ENCODE data around the gene CLPTM1L.
"Not testable (repeated sequence)": the region's sequence is repeated elsewhere in the genome, so short reads cannot be mapped to it uniquely, and the experiment has no call there.

CLPTM1L gene

GRCh38 chr5:1362242-1363015, 17.5 kb upstream of the CLPTM1L start:
- Histone ChIP-seq H3K4me1 (ENCODE audit: control insufficient read depth, insufficient read depth, low read depth, low read length) (no peaks in the 10 kb centered on the region), H3K79me1 (replicated peaks; ENCODE audit: low read length, poor library complexity, severe bottlenecking) (no peaks in the 10 kb centered on the region), H3K9me3 (ENCODE audit: control insufficient read depth, low read length) (no peaks in the 10 kb centered on the region), H4K91ac (ENCODE audit: low read length) (no peak overlapping the region), H3K36me3 (ENCODE audit: control insufficient read depth in 1 of 2, insufficient read depth in 2 of 2, low read depth in 1 of 2, low read length in 2 of 2) (no peaks in the 10 kb centered on the region), H3K27me3 (ENCODE audit: control insufficient read depth in 1 of 2, insufficient read depth in 1 of 2, low read length in 2 of 2) (peaks cover 40 to 90% of the 10 kb centered on the region in 2 experiments), H3K23ac (ENCODE audit: low read length in 2 of 2) (no peak overlapping the region), H3K4me3 (ENCODE audit: insufficient read depth in 1 of 2, low read depth in 1 of 2, low read length in 2 of 2) (no peak overlapping the region), H3K9ac (ENCODE audit: low read length) (no peak overlapping the region), H4K8ac (ENCODE audit: low read length) (no peak overlapping the region), H2BK5ac (ENCODE audit: low read depth, low read length, poor library complexity, severe bottlenecking) (no peak overlapping the region), H2BK15ac (ENCODE audit: low read depth, poor library complexity, severe bottlenecking) (no peak overlapping the region), H2AFZ (ENCODE audit: low read depth, low read length) (no peak overlapping the region), H3K27ac (ENCODE audit: low read length, poor library complexity, severe bottlenecking) (no peak overlapping the region), H3K14ac (ENCODE audit: low read length in 2 of 2) (no peak overlapping the region), H3K4ac (ENCODE audit: low read depth in 1 of 2, low read length in 2 of 2) (no peak overlapping the region), H3K4me2 (ENCODE audit: low read length, poor library complexity, severe bottlenecking) (no peak overlapping the region), H2BK12ac (ENCODE audit: low read length in 2 of 2) (no peak overlapping the region), H3K18ac (ENCODE audit: low read depth in 1 of 2, low read length in 2 of 2) (no peak overlapping the region), H2BK120ac (ENCODE audit: low read depth, low read length) (no peak overlapping the region), H2AK5ac (ENCODE audit: low read length, severe bottlenecking) (no peak overlapping the region)
- no peak for DNase-seq
- 89% methylated on average over 25 of the region's 29 CpGs for WGBS

- Histone ChIP-seq H2BK15ac (ENCODE audit: low read depth, poor library complexity, severe bottlenecking) (no peak overlapping the region), H3K14ac (ENCODE audit: low read length in 2 of 2) (no peak overlapping the region), H3K27ac (ENCODE audit: low read length, poor library complexity, severe bottlenecking) (no peak overlapping the region), H2BK120ac (ENCODE audit: low read depth, low read length) (no peak overlapping the region), H2AFZ (ENCODE audit: low read depth, low read length) (no peak overlapping the region), H3K27me3 (ENCODE audit: control insufficient read depth in 1 of 2, insufficient read depth in 1 of 2, low read length in 2 of 2) (peaks cover 34 to 93% of the 10 kb centered on the region in 2 experiments), H2BK5ac (ENCODE audit: low read depth, low read length, poor library complexity, severe bottlenecking) (no peak overlapping the region), H2AK5ac (ENCODE audit: low read length, severe bottlenecking) (no peak overlapping the region), H3K23ac (ENCODE audit: low read length in 2 of 2) (no peak overlapping the region), H4K8ac (ENCODE audit: low read length) (no peak overlapping the region), H3K36me3 (ENCODE audit: control insufficient read depth in 1 of 2, insufficient read depth in 2 of 2, low read depth in 1 of 2, low read length in 2 of 2) (no peaks in the 10 kb centered on the region), H3K4me3 (ENCODE audit: insufficient read depth in 1 of 2, low read depth in 1 of 2, low read length in 2 of 2) (no peak overlapping the region), H3K9me3 (ENCODE audit: control insufficient read depth, low read length) (no peaks in the 10 kb centered on the region), H3K4me2 (ENCODE audit: low read length, poor library complexity, severe bottlenecking) (no peak overlapping the region), H3K9ac (ENCODE audit: low read length) (no peak overlapping the region), H4K91ac (ENCODE audit: low read length) (no peak overlapping the region), H3K79me1 (replicated peaks; ENCODE audit: low read length, poor library complexity, severe bottlenecking) (no peaks in the 10 kb centered on the region), H3K18ac (ENCODE audit: low read depth in 1 of 2, low read length in 2 of 2) (no peak overlapping the region), H3K4ac (ENCODE audit: low read depth in 1 of 2, low read length in 2 of 2) (no peak overlapping the region), H3K4me1 (ENCODE audit: control insufficient read depth, insufficient read depth, low read depth, low read length) (no peaks in the 10 kb centered on the region), H2BK12ac (ENCODE audit: low read length in 2 of 2) (no peak overlapping the region)
- WGBS, result 75% methylated on average over 4 of the region's 4 CpGs
- DNase-seq, result no peak
These were observed 16.0 kb upstream of the CLPTM1L start for GRCh38 chr5:1360861-1361260.

GRCh38 chr5:1360367-1360766, 15.5 kb upstream of the CLPTM1L start:
- H2BK120ac ChIP-seq (ENCODE audit: low read depth, low read length); H3K23ac ChIP-seq (ENCODE audit: low read length in 2 of 2); H4K8ac ChIP-seq (ENCODE audit: low read length); DNase-seq; H3K4me1 ChIP-seq (ENCODE audit: control insufficient read depth, insufficient read depth, low read depth, low read length); H3K4me2 ChIP-seq (ENCODE audit: low read length, poor library complexity, severe bottlenecking); H3K14ac ChIP-seq (ENCODE audit: low read length in 2 of 2); H3K27ac ChIP-seq (ENCODE audit: low read length, poor library complexity, severe bottlenecking); H2BK12ac ChIP-seq (ENCODE audit: low read length in 2 of 2); H3K18ac ChIP-seq (ENCODE audit: low read depth in 1 of 2, low read length in 2 of 2); H2BK5ac ChIP-seq (ENCODE audit: low read depth, low read length, poor library complexity, severe bottlenecking); H3K4me3 ChIP-seq (ENCODE audit: insufficient read depth in 1 of 2, low read depth in 1 of 2, low read length in 2 of 2); H3K9ac ChIP-seq (ENCODE audit: low read length); H3K36me3 ChIP-seq (ENCODE audit: control insufficient read depth in 1 of 2, insufficient read depth in 2 of 2, low read depth in 1 of 2, low read length in 2 of 2); H3K79me1 ChIP-seq (replicated peaks; ENCODE audit: low read length, poor library complexity, severe bottlenecking); H3K9me3 ChIP-seq (ENCODE audit: control insufficient read depth, low read length); H4K91ac ChIP-seq (ENCODE audit: low read length); H2AK5ac ChIP-seq (ENCODE audit: low read length, severe bottlenecking); H3K4ac ChIP-seq (ENCODE audit: low read depth in 1 of 2, low read length in 2 of 2); H2BK15ac ChIP-seq (ENCODE audit: low read depth, poor library complexity, severe bottlenecking); H2AFZ ChIP-seq (ENCODE audit: low read depth, low read length): not testable (repeated sequence)
- WGBS, result 73% methylated on average over 4 of the region's 7 CpGs
- peaks cover 35 to 93% of the 10 kb centered on the region in 2 experiments for H3K27me3 ChIP-seq (ENCODE audit: control insufficient read depth in 1 of 2, insufficient read depth in 1 of 2, low read length in 2 of 2)

- Histone ChIP-seq H2BK12ac (ENCODE audit: low read length in 2 of 2) (no peak overlapping the region), H2AFZ (ENCODE audit: low read depth, low read length) (no peak overlapping the region), H2BK5ac (ENCODE audit: low read depth, low read length, poor library complexity, severe bottlenecking) (no peak overlapping the region), H2BK15ac (ENCODE audit: low read depth, poor library complexity, severe bottlenecking) (no peak overlapping the region), H4K8ac (ENCODE audit: low read length) (no peak overlapping the region), H3K23ac (ENCODE audit: low read length in 2 of 2) (no peak overlapping the region), H2BK120ac (ENCODE audit: low read depth, low read length) (no peak overlapping the region), H3K4ac (ENCODE audit: low read depth in 1 of 2, low read length in 2 of 2) (no peak overlapping the region), H3K36me3 (ENCODE audit: control insufficient read depth in 1 of 2, insufficient read depth in 2 of 2, low read depth in 1 of 2, low read length in 2 of 2) (no peaks in the 10 kb centered on the region), H3K27ac (ENCODE audit: low read length, poor library complexity, severe bottlenecking) (no peak overlapping the region), H3K14ac (ENCODE audit: low read length in 2 of 2) (no peak overlapping the region), H3K4me1 (ENCODE audit: control insufficient read depth, insufficient read depth, low read depth, low read length) (no peaks in the 10 kb centered on the region), H4K91ac (ENCODE audit: low read length) (no peak overlapping the region), H3K79me1 (replicated peaks; ENCODE audit: low read length, poor library complexity, severe bottlenecking) (no peaks in the 10 kb centered on the region), H3K27me3 (ENCODE audit: control insufficient read depth in 1 of 2, insufficient read depth in 1 of 2, low read length in 2 of 2) (peaks cover 38 to 91% of the 10 kb centered on the region in 2 experiments), H3K9ac (ENCODE audit: low read length) (no peak overlapping the region), H3K4me3 (ENCODE audit: insufficient read depth in 1 of 2, low read depth in 1 of 2, low read length in 2 of 2) (no peak overlapping the region), H3K4me2 (ENCODE audit: low read length, poor library complexity, severe bottlenecking) (no peak overlapping the region), H3K18ac (ENCODE audit: low read depth in 1 of 2, low read length in 2 of 2) (no peak overlapping the region), H3K9me3 (ENCODE audit: control insufficient read depth, low read length) (no peaks in the 10 kb centered on the region), H2AK5ac (ENCODE audit: low read length, severe bottlenecking) (no peak overlapping the region)
- no peak for DNase-seq
- 82% methylated on average over 8 of the region's 11 CpGs for WGBS
These were observed 14.8 kb upstream of the CLPTM1L start for GRCh38 chr5:1359713-1360112.

Measured in mesenchymal stem cell (in vitro differentiated cells and primary cell).